ENCODE results near the gene WRAP73. TPM values are rescaled to one million over a fixed set of nuclear protein-coding genes. Genes with fewer than 3 reads are reported as not detected.
A peak's percentile ranks its signal among the peaks of the same experiment; 100 is the strongest.

WRAP73 gene
- total and polyA plus RNA-seq, 9 of the 15 experiments (the other 6 are each of a cell fraction or from before 2014, with no cell fraction given): 4.3 to 51.8 (median 30.1) TPM

DNA sequence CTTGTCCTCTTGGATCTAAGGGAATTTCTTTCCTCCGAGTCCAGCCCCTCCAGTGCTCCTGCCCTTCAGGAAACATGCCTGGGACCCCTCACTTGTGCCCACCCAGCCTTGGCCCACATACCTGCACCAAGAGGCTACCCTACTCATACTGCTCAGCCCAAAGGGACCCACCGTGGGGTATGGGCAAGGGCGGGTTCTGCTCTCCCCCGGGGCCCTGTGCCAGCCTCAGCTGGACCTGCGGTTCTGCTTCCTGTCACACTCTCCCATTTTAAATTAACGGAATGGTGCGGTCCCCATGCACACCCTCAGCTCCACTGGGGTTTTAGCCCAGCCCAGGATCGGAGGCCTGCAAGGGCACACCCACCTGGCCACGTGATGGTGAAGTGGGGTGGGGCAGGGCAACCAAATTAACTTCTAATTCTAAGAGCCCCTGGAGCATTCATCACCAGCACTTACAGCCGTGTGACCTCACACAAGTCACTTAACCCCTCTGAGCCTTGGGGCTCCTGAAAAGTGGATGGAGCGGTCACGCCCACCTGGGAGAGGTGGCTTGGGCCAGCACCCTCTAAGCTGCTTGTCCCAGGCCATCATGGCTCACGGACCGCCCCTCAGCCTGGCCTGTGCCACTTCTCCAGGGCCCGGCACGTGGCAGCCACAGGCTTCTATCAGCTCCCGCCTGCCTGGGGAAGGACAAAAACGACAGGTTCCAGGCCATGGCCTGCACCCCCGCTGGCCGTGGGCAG is 30.8 kb upstream of the WRAP73 start (continued):
- TF ChIP-seq, protein P1, sequence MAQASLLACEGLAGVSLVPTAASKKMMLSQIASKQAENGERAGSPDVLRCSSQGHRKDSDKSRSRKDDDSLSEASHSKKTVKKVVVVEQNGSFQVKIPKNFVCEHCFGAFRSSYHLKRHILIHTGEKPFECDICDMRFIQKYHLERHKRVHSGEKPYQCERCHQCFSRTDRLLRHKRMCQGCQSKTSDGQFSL (CRISPR knock-in tag; IDR thresholded peaks at IDR 0.05): 0 out of 2 replicates have a peak, but pooled peaks have one; percentile 72
- TF ChIP-seq, protein P1 (tag; IDR thresholded peaks at IDR 0.05): no peak
- no peak for TF ChIP-seq POLR2AphosphoS2 (IDR thresholded peaks at IDR 0.05; ENCODE audit: low read length)

DNA sequence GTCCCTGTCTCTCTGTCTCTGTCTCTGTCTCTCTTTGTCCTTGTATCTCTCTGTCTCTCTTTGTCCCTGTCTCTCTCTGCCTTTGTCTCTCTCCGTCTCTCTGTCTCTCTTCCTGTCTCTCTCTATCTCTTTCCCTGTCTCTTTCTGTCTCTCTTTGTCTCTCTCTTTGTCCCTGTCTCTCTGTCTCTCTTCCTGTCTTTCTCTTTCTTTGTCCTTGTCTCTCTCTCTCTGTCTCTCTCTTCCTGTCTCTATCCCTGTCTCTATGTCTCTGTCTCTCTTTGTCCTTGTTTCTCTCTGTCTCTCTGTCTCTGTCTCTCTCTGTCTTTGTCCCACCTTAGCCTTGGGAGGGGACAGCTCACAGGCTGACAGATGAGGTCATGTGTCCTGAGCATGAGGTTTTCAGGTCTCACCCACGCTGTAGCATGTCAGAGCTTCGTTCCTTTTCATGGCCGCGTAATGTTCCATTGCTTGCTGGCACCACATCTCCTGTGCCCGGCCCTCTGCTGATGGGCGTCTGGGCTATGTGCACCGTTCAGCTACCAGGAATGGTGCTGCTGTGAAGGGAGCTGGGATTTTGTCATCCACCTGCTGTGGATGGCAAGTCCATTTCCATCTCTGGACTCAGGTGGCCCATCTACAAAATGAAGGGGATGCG is 30.0 kb upstream of the WRAP73 start:
- intact Hi-C loops (cut with micrococcal nuclease) (no loop called here), in situ Hi-C loops (cut with MboI) (no loop called here)
- DNase-seq (ENCODE audit: extremely low read depth in 1 of 4, low spot score in 3 of 4) (no peak), FAIRE-seq (no peak), ATAC-seq (no peak)
- Histone ChIP-seq H3K4me1 (replicated peaks in 1 of 2; ENCODE audit: control insufficient read depth in 2 of 2, insufficient read depth in 2 of 2, low read length in 2 of 2) (peaks cover 3 to 62% of the 10 kb centered on the region in 2 experiments; a peak in 3 of 5 replicates), H2AFZ (ENCODE audit: low read depth, low read length) (no peak overlapping the region), H4K20me1 (replicated peaks; ENCODE audit: control insufficient read depth, insufficient read depth, low read length) (peaks cover 37% of the 10 kb centered on the region; the same call in 1 of the 2 replicates), H3K79me2 (ENCODE audit: control insufficient read depth, insufficient read depth, low read length) (no peaks in the 10 kb centered on the region), H3K9me3 (replicated peaks; ENCODE audit: control insufficient read depth, insufficient read depth, low read depth, low read length) (no peaks in the 10 kb centered on the region), H3K9me1 (ENCODE audit: control insufficient read depth, insufficient read depth, low read length) (no peaks in the 10 kb centered on the region), H3K4me3 (no peak overlapping the region), H3K9ac (ENCODE audit: insufficient read depth in 1 of 2, low read depth in 2 of 2, low read length in 2 of 2) (no peak overlapping the region), H3K4me2 (ENCODE audit: insufficient read depth, low read length) (no peak overlapping the region), H3K27me3 (ENCODE audit: control insufficient read depth in 2 of 2, insufficient read depth in 2 of 2, low read length in 2 of 2) (peaks cover under 1 to 65% of the 10 kb centered on the region in 2 experiments; a peak in 4 of 5 replicates), H3K27ac (ENCODE audit: extremely low read depth, low read depth, low read length) (no peak overlapping the region), H3K36me3 (ENCODE audit: control insufficient read depth, insufficient read depth, low read length) (no peaks in the 10 kb centered on the region)
- 37% methylated on average over 9 of the region's 9 CpGs for WGBS (ENCODE audit: insufficient coverage, low coverage, missing lambda C conversion rate)
- CTCF ChIA-PET (ENCODE audit: low intra/inter-chr PET ratio): no interaction called here
- POLR2A ChIA-PET: interaction anchor here (1.3 kb wide), 1 partner anchor 13 kb away, joined by 4 read pairs; no protein-coding TSS in a partner anchor
- no TSS peak for BruUV-seq (replicated peaks)
- TF ChIP-seq SMARCA5 (IDR thresholded peaks at IDR 0.05) (peak; percentile 65), BCOR (IDR thresholded peaks at IDR 0.05) (peak; percentile 89), FOXP1 (CRISPR knock-in tag; IDR thresholded peaks at IDR 0.05) (0 out of 2 replicates have a peak, but pooled peaks have one; percentile 68), HDAC1 (IDR thresholded peaks at IDR 0.05) (0 out of 4 replicates have a peak, but pooled peaks of 1 of the 2 experiments have one; percentile 24), TEAD1 (CRISPR knock-in tag; IDR thresholded peaks at IDR 0.05) (0 out of 4 replicates have a peak, but pooled peaks of 1 of the 2 experiments have one; percentile 13)
- TF ChIP-seq, protein P2, sequence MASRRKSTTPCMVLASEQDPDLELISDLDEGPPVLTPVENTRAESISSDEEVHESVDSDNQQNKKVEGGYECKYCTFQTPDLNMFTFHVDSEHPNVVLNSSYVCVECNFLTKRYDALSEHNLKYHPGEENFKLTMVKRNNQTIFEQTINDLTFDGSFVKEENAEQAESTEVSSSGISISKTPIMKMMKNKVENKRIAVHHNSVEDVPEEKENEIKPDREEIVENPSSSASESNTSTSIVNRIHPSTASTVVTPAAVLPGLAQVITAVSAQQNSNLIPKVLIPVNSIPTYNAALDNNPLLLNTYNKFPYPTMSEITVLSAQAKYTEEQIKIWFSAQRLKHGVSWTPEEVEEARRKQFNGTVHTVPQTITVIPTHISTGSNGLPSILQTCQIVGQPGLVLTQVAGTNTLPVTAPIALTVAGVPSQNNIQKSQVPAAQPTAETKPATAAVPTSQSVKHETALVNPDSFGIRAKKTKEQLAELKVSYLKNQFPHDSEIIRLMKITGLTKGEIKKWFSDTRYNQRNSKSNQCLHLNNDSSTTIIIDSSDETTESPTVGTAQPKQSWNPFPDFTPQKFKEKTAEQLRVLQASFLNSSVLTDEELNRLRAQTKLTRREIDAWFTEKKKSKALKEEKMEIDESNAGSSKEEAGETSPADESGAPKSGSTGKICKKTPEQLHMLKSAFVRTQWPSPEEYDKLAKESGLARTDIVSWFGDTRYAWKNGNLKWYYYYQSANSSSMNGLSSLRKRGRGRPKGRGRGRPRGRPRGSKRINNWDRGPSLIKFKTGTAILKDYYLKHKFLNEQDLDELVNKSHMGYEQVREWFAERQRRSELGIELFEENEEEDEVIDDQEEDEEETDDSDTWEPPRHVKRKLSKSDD (conservative IDR thresholded peaks at IDR 0.05; ENCODE audit: low read length): no peak
- TF ChIP-seq, protein P3, sequence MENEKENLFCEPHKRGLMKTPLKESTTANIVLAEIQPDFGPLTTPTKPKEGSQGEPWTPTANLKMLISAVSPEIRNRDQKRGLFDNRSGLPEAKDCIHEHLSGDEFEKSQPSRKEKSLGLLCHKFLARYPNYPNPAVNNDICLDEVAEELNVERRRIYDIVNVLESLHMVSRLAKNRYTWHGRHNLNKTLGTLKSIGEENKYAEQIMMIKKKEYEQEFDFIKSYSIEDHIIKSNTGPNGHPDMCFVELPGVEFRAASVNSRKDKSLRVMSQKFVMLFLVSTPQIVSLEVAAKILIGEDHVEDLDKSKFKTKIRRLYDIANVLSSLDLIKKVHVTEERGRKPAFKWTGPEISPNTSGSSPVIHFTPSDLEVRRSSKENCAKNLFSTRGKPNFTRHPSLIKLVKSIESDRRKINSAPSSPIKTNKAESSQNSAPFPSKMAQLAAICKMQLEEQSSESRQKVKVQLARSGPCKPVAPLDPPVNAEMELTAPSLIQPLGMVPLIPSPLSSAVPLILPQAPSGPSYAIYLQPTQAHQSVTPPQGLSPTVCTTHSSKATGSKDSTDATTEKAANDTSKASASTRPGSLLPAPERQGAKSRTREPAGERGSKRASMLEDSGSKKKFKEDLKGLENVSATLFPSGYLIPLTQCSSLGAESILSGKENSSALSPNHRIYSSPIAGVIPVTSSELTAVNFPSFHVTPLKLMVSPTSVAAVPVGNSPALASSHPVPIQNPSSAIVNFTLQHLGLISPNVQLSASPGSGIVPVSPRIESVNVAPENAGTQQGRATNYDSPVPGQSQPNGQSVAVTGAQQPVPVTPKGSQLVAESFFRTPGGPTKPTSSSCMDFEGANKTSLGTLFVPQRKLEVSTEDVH (IDR thresholded peaks at IDR 0.05; ENCODE audit: low read depth, partially characterized antibody): no peak
- TF ChIP-seq, protein P4, sequence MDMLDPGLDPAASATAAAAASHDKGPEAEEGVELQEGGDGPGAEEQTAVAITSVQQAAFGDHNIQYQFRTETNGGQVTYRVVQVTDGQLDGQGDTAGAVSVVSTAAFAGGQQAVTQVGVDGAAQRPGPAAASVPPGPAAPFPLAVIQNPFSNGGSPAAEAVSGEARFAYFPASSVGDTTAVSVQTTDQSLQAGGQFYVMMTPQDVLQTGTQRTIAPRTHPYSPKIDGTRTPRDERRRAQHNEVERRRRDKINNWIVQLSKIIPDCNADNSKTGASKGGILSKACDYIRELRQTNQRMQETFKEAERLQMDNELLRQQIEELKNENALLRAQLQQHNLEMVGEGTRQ (CRISPR knock-in tag; IDR thresholded peaks at IDR 0.05): 0 out of 2 replicates have a peak, but pooled peaks have one; percentile 1
